ENCODE results near the gene TXNRD1.
"Not testable (repeated sequence)": the region's sequence is repeated elsewhere in the genome, so short reads cannot be mapped to it uniquely, and the experiment has no call there.

Gene TXNRD1

DNA sequence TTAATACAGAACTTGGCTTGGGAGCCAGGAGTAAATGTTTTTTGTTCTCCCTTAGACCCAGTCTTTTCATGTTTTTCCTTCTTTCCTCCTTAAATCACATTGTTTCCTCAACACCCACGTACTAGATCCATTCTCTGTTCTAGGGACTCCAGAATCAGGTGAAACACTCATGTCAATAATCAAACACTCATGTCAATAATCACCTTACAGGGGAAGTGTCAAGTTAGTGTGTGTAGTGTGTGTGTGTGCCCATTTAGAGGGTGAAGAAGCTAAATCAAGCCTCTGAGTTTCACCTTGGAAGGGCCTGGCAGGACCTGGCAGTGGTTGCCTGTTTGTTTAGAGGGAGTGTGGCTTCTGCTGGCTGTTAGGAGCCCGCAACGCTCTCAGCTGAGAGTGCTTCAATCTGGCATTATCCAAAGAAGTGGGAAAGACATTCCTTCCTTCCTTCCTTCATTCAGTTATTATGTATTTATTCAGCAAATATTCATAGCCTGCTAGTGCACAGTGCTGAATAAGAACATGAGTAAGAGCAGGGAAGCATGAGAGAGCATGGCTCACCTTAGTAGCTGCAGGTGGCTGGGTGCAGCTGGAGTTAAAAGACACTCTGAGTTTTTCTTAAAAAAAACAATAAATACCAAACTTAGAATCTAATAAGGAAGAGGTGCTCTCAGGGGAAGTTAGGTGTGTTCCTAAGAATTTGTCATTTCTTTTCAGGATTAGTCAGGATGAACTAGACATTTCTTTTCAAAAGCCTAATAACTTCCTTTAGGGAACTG lies 70.3 kb downstream of the TXNRD1 start:
- DNase-seq = no peak

DNA sequence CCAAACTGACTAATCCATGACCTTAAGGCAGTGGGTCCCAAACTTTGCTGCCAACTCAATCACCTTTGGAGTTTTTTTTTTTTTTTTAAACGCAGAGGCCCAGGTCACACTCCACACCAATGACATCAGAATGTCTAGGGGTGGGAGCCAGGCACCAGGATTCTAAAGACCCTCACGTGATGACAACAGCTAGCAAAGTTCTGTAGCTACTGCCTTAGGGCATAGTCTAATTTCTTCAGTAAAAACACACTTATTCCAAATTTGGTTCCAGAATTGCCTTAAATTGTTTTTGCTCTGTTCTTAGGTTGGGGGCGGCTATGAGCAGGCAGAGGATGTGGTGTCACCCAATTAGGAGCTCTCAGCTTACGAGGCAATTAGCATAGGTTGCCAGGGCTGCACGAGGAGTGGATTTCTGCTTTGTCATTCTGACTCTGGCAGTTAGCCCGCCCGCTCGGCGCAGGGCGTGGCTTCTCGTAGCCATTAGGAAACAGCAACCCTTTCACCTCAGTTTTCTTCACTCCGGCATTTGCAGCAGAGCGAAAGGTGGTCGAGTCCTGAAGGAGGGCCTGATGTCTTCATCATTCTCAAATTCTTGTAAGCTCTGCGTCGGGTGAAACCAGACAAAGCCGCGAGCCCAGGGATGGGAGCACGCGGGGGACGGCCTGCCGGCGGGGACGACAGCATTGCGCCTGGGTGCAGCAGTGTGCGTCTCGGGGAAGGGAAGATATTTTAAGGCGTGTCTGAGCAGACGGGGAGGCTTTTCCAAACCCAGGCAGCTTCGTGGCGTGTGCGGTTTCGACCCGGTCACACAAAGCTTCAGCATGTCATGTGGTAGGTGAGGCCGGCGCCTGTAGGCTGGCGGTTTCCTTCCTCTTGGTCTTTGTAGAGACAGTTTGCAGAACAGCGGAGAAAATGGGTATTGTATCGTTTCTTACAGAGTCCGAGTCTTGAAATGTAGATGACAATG lies 71.2 kb downstream of the TXNRD1 start:
- peak; percentile 93 for DNase-seq

DNA sequence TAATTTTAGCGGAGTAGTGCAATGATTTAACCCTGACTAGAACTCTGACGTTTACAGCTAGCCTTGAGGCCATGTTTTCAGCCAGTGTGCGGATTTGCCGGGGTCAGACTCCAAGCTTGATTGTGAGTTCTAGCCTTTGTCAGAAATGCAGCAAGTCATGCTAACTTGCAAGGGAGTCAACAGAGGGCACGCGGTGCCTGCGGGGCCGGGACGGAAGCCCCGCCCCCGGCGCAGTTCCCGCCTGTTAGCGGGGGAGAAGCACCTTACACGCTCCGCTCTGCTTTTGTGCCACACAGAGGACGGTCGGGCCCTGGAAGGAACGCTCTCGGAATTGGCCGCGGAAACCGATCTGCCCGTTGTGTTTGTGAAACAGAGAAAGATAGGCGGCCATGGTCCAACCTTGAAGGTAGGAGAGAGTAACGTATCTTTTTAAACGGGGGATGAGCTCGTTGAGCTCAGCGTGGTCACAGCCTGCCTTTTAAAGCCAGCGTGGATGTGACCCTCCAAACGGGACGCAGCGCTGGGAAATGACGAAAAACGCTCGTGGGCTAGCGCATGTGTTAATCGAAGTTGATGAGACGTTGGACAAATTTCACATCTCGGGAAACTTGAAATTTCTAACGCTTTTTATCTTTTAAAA lies 73.2 kb downstream of the TXNRD1 start:
- peak; percentile 88 for DNase-seq

DNA sequence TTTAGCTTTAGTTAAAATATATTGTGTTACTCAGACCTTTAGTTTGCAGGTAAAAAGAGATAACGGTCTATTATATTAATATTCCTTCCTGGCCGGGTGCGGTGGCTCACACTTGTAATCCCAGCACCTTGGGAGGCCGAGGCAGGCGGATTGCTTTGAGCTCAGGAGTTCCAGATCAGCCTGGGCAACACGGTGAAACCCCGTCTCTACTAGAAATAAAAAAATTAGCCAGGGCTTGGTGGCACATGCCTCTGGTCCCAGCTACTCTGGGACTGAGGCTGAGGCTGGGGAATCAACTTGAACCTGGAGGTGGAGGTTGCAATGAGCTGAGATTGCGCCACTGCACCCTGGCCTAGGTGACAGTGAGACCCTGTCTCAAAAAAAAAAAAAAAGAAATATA lies 74.7 kb downstream of the TXNRD1 start:
- DNase-seq = no peak

DNA sequence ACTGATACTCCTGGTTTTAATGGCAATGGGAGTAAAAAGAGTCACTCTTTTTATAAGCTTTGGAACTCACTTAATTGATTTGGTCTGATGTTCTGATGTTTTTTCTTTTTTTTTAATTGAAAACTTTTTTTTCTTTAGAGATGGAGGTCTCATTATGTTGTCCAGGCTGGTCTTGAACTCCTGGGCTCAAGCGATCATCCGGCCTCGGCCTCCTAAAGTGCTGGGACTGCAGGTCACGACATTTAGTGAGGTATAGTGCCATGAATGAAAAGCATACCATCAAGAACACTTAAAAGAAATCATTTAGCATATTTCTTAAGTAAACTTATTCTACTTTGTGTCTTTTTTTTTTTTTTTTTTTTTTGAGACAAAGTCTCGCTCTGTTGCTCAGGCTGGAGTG lies 75.3 kb downstream of the TXNRD1 start:
- no peak for DNase-seq

DNA sequence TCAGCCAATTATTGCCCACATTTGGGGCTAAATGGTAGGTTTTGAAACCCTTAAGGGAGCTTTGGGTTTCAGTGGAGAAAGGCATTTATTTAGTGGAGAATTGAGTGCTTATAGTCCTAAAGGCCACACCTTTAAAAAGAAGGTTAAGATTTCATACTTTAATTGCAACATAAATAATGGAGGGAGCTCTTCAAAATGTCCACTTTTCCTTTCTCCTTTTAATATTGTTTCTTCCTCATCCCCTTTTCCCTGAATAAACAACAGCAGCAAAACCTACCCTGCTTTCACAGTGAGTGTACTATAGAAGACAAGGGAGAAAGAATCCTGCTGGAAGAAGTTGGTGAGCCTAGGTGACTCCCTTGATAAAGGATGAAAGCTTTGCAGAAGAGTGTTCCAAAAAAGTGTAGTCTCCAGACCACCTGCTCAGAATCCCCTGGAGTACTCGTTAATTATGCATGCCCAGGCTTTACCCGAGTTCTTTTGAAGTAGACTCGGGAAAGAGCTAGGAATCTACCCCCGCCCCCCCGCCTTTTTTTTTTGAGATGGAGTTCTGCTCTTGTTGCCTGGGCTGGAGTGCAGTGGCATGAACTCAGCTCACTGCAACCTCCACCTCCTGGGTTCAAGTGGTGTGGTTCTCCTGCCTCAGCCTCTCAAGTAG lies 76.4 kb downstream of the TXNRD1 start:
- no peak for DNase-seq

DNA sequence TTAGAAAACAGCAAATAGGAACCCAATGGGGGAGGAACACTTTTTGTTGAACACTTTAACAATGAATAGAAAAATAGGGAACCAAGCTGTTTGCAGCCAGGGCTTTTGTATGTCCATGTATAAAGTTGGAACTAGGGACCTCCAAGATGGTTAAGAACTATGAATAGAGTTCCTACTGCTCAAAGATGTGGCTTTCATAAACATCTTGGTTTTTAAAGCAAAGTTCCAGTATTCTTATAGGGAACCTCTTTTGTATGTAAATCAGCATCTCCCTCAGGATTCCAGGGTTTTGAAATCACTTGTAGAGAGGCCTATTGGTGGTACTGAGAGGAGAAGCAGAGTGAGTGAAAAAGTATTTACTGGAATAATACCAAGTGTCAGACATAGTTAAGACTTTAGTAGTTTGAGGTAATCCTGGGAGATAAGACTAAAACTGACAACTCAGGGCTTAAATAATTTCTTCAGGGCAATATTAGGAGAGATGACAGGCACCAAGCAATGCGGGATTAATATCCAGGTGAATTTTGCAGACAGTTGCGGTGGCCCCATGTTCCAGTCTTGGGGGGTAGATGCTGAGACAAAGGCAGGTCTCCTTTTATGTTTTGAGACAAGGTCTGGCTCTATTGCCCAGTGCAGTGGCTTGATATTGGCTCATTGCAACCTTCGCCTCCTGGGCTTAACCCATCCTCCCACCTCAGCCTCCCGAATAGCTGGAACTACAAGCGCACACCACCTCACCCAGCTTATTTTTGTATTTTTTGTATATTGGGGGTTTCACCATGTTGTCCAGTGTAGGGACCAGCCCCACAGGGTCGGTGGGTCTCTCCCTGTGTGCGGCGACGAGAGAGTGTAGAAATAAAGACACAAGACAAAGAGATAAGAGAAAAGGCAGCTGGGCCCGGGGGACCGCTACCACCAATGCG lies 77.6 kb downstream of the TXNRD1 start:
- DNase-seq = no peak

DNA sequence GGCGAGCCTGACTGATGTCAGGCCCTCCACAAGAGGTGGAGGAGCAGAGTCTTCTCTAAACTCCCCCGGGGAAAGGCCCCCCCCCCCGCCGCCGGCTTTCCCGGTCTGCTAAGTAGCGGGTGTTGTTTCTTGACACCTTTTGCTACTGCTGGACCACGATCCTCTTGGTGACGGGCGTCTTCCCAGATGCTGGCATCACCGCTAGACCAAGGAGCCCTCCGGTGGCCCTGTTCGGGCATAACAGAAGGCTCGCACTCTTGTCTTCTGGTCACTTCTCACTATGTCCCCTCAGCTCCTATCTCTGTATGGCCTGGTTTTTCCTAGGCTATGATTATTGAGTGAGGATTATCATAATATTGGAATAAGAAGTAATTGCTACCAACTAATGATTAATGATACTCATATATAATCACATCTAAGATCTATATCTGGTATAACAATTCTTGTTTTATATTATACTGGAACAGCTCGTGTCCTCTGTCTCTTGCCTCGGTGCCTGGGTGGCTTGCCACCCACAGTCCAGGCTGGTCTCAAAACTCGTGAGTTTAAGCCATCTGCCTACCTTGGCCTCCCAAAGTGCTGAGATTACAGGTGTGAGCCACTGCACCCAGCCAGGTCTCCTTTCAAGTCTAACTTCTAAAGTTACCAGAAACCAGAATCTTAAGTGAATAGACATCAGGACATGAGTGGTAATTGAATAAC lies 78.7 kb downstream of the TXNRD1 start:
- not testable (repeated sequence) for DNase-seq

DNA sequence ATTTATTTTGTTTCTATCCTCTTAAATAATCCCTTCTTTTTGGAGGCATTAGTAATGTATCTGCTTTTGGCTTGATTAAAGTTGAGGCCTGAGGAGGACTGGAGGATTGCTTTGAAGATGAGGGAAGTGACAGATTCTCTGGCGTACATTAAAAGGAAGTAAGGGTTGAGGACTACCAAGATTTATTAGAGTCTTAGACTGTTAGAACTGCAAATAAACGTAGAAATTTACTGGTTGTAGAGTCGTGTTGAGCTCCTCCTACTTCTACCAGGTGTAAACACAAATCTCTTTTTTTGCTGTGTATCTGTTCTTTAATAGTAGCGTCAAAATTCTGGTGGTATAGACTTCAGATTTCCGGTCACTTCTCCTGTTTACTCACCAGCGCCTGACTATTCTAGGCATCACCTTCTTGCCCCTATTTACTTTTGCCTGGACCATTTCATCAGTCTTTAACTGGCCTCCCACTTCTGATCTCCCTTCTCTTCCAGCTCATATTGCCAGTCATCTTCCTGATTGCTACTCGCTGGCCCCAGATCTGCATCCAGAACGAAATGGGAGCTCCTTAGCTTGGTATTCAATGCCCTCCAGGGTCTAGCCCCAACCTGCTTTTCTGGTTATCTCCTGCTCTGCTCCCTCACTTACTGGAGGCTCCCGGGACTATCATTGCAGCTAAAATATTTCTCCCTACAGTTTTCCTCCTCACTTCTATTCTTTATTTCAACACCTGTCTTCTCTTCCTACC lies 79.5 kb downstream of the TXNRD1 start:
- no peak for DNase-seq

DNA sequence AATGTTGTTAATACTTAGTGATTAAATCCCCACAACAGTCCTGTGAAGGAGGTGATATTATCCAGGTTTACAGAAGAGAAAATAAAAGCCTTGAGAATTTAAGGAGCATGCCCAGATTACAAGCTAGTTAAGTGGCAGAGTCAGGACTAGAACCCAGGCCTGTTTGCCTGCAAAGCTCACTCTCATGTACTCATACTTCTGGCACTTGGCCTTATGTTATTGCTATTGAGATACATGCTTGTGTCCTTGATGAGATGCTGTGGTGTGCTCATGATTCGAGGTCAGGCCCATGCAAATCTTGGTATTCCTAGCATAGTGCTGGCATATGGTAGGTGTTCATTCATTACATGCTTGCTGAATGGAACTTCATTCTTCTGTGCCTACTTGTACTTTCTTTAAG lies 80.4 kb downstream of the TXNRD1 start:
- no peak for DNase-seq

DNA sequence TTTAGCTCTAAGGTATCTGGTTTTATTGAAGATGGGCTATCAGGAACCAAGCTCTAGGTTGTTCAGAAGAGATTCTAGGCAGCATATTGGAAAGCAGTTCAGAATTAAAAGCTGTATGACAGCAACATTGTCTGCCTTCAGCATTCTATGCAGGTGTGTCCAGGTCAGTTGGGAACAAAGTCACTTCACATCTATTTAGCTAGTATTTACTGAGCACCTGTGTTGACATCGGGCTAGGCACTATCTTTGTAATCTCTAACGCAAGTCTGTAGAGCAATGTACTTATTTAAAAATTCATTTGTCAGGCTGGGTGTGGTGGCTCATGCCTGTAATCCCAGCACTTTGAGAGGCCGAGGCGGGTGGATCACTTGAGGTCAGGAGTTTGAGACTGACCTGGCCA lies 81.1 kb downstream of the TXNRD1 start:
- no peak for DNase-seq

DNA sequence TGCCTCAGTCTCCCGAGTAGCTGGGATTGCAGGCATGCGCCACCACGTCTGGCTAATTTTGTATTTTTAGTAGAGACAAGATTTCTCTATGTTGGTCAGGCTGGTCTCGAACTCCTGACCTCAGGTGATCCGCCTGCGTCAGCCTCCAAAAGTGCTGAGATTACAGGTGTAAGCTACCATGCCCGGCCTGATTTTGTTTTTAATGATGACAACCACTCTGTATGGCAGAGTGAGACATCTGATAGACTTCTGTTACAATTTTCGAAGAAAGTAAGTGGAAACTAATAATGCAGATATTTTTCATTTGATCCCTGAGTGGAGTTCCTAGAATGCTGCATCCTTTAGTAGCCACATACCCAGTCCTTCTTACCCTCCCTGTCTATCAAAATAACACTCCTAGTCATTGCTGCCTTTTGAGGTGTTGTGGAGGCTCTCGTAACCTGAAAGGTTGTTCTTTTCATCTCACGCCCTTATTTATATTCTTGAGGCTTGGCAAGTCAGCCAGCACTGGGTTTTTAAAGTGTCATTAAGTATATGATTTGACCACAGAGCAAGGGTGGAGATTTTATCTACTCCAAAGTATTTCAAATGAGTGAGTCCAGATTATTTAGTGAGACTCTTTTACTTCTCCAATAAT lies 82.0 kb downstream of the TXNRD1 start:
- DNase-seq = no peak

DNA sequence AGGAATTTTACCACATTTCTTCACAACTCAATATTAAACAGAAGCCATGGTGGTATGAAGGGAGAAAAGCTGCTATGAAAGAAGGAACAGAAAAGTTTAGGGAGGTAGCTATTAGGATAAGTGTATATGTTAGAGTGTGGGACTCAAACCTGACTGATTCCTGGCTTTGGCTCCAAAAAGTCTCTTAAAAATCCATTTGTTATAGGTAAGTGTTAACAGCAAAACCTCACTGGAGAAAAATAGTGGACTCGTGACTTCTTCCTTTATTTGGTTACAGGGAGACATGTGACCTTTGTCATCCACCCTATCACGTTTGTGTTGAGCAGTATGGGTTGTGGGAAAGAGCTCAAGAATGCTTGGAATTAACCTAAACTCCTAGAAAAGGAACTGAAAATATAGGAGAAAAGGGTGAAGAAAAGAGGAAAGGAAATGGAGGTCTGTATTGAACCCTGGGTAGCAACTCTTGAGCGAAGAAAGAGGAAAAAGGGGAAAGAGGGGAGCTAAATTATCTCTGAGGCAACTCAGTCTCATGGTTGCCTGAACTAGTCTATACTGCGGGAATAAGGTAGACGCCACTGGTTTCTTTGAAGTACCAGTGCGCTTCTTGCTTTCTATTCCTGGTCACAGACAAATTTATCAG lies 84.4 kb downstream of the TXNRD1 start:
- DNase-seq = no peak

DNA sequence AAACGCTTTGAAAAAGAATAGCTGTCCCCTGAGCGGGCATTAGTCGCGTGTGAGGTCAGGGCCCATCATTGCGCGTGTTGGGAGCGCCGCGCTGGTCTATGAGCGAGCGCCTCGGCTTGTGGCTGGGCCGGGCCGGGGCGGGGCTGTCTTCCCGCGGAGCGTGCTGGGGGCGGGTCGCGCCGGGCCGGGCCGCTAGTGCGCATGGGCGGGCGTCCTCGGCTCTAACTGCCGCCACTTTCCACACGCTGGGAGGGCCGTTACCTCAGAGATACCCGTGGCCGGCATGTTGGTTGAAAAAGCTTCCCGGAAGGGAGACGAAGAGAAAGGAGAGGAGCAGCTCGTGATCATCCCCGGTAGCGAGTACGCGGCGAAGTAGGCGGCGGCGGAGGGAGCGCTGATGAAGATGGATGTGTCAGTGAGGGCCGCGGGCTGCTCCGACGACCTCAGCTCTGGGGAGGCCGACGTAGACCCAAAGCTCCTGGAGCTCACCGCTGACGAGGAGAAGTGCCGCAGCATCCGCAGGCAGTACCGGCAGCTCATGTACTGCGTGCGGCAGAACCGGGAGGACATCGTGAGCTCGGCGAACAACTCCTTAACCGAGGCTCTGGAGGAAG lies 88.1 kb downstream of the TXNRD1 start, which contains the start of gene EID3:
EID3 (plus strand) TSS at position 202 of the 614 bp plus-strand sequence; CDS start at position 398, 196 bp downstream.
- DNase-seq = peak; percentile 91

DNA sequence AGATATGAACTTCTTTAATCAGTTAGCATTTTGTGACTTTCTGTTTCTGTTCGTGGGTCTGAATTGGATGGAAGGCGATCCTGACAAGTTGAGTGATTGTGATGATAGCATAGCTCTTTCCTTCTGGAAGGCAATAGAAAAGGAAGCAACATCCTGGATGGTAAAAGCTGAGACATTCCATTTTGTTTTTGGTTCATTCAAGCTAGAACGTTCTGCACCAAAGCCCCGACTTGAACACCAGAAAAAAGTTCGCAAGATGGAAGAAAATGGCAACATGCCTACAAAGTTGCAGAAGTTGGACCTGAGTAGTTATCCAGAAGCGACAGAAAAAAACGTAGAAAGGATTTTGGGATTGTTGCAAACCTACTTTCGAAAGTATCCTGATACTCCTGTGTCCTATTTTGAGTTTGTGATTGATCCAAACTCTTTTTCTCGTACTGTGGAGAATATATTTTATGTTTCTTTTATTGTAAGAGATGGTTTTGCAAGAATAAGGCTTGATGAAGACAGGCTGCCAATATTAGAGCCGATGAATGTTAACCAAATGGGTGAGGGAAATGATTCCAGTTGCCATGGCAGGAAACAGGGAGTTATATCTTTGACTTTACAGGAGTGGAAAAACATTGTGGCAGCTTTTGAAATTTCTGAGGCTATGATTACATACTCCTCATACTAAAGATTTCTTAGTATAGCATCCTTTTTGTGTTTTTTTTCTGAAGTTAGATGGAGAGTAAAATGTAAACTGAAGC lies 88.9 kb downstream of the TXNRD1 start:
- DNase-seq = no peak

DNA sequence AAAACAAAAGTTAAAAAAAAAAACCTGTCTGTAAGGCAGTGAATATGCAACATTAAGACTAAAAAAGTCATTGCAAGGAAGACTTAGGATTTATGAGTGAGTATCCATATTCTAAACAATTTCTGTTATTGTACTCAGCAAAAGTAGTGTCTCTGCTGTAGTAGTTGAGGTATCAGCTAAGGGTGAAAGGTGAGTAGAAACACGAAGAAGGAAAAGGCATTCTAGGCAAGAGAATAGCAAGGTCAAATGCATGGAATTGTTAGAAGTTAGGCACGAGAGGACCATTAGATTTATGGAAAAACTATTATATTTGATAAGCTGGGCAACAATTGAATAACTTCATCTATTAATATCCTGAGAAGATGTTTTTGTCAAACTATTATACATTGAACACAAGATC lies 89.8 kb downstream of the TXNRD1 start:
- no peak for DNase-seq

DNA sequence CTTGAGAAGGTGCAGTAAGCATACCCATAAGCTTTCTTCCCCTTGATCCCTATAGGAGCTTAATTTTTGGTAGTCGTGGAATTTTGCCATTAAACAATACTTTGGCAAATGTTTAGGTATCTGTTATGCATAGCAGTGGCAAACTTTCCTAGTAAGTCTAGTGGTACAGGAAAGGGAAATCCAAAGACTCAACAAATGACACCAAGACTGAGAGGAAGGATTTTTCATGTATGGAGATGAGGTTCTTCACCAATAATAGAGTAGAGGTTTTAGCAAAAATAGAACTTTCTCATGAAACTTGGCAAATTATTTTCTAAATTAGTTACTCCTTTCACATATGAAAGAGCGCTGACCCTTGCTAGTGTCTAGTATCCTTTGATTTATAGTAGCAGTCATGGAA lies 90.8 kb downstream of the TXNRD1 start:
- DNase-seq = no peak
